Endothelial cell of umbilical vein (primary cell): ENCODE measurements around the gene SNX30.

Source experiments
- EZH2 ChIP-seq: IDR thresholded peaks from 2 replicates; pipeline ENCODE4 v1.6.1; 2012; ENCODE audit warnings: borderline replicate concordance, low read depth, mild to moderate bottlenecking, moderate library complexity, low read length, inconsistent platforms; ENCODE audit not compliant: severe bottlenecking
- GATA2 ChIP-seq: IDR thresholded peaks from 2 replicates; pipeline ENCODE4 v1.7.0; 2011; ENCODE audit warnings: low read depth, mild to moderate bottlenecking, moderate library complexity, mixed read lengths, low read length; ENCODE audit not compliant: insufficient read length, insufficient read depth
- MAX ChIP-seq: IDR thresholded peaks from 2 replicates; pipeline ENCODE4 v1.6.1; 2011; ENCODE audit not compliant: insufficient read depth, insufficient read length
- MYC ChIP-seq: IDR thresholded peaks from one replicate; pipeline ENCODE4 v1.6.1; 2011; ENCODE audit warnings: mild to moderate bottlenecking, low read depth, low read length
- POLR2A ChIP-seq: IDR thresholded peaks from 2 replicates; pipeline ENCODE4 v1.6.1; 2012; ENCODE audit warnings: low read depth, mild to moderate bottlenecking, control low read depth, low read length
- POLR2AphosphoS5 ChIP-seq: IDR thresholded peaks from 2 replicates; pipeline ENCODE4 v1.6.1; 2012; ENCODE audit warnings: low read depth, mild to moderate bottlenecking, control low read depth, low read length, moderate library complexity; ENCODE audit not compliant: insufficient read depth
- TF ChIP-seq, protein P1 (sequence below), 2 donors: IDR thresholded peaks; 1 replicate in 1 of 2; 2 replicates in 1 of 2; pipeline ENCODE4 v1.5.1; 2011; ENCODE audit warnings: low read length in 2 of 2, mild to moderate bottlenecking in 2 of 2, moderate library complexity in 2 of 2, control low read depth in 1 of 2, inconsistent platforms in 1 of 2, low read depth in 1 of 2; ENCODE audit not compliant: insufficient read depth in 1 of 2; ENCODE audit errors: extremely low read depth in 1 of 2

- TF ChIP-seq, protein P1, sequence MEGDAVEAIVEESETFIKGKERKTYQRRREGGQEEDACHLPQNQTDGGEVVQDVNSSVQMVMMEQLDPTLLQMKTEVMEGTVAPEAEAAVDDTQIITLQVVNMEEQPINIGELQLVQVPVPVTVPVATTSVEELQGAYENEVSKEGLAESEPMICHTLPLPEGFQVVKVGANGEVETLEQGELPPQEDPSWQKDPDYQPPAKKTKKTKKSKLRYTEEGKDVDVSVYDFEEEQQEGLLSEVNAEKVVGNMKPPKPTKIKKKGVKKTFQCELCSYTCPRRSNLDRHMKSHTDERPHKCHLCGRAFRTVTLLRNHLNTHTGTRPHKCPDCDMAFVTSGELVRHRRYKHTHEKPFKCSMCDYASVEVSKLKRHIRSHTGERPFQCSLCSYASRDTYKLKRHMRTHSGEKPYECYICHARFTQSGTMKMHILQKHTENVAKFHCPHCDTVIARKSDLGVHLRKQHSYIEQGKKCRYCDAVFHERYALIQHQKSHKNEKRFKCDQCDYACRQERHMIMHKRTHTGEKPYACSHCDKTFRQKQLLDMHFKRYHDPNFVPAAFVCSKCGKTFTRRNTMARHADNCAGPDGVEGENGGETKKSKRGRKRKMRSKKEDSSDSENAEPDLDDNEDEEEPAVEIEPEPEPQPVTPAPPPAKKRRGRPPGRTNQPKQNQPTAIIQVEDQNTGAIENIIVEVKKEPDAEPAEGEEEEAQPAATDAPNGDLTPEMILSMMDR (IDR thresholded peaks at IDR 0.05; ENCODE audit: extremely low read depth in 1 of 2, insufficient read depth in 1 of 2, low read depth in 1 of 2, low read length in 2 of 2), result no peak
- TF ChIP-seq POLR2A (no peak), POLR2AphosphoS5 (no peak), EZH2 (no peak), MAX (no peak), MYC (no peak), GATA2 (no peak)
Observed at GRCh38 chr9:112765281-112765680, 14.7 kb downstream of the SNX30 start.
